Hepatocyte (in vitro differentiated cells): Measurements from ENCODE around the gene EIF1AY.
"Not testable (repeated sequence)": the region's sequence is repeated elsewhere in the genome, so short reads cannot be mapped to it uniquely, and the experiment has no call there.

Experiments used
- CTCF ChIP-seq: fragments of 200-600 bp; sonication (generic); IDR thresholded peaks from 2 replicates; pipeline ENCODE4 v1.5.1; 2016; ENCODE audit warnings: antibody characterized with exemption, mild to moderate bottlenecking; ENCODE audit not compliant: poor library complexity
- EZH2 ChIP-seq: fragments of 200-600 bp; sonication (generic); IDR thresholded peaks from 2 replicates; pipeline ENCODE4 v1.6.1; 2016; ENCODE audit warnings: antibody characterized with exemption, mild to moderate bottlenecking, borderline replicate concordance
- EZH2phosphoT487 ChIP-seq: fragments of 200-600 bp; sonication (generic); IDR thresholded peaks from one replicate; pipeline ENCODE4 v1.6.1; 2018; ENCODE audit warnings: antibody characterized with exemption, mild to moderate bottlenecking, low read depth, moderate library complexity; ENCODE audit not compliant: unreplicated experiment, severe bottlenecking

GRCh38 chrY:20552764-20553323 is 22.7 kb upstream of the EIF1AY start:
- TF ChIP-seq CTCF, EZH2, EZH2phosphoT487: not testable (repeated sequence)
